GM18519 (cell line): Measurements from ENCODE around the gene SSR1.

Source experiments
- ATAC-seq: cut with Tn5 transposase; IDR thresholded peaks from one replicate; pipeline ENCODE4 v1.9.1; 2021; ENCODE audit warnings: mild to moderate bottlenecking, moderate library complexity; ENCODE audit not compliant: unreplicated experiment, low FRiP score

Gene SSR1

GRCh38 chr6:7218406-7218988 lies 94.5 kb downstream of the SSR1 start:
- ATAC-seq, result no peak
